OCI-LY3 (cell line): ENCODE measurements around the gene CELSR2.

Source experiments
- EZH2phosphoT487 ChIP-seq: fragments of 200-600 bp; shearing (Covaris generic); IDR thresholded peaks from 2 replicates; pipeline ENCODE4 v1.6.1; 2018; ENCODE audit warnings: antibody characterized with exemption, mixed run types, low read depth
- TF ChIP-seq, protein P1 (sequence below): fragments of 200-600, 300-600 bp; sonication (generic); IDR thresholded peaks from 2 replicates; pipeline ENCODE4 v1.5.1; 2014; ENCODE audit warnings: antibody characterized with exemption, low read length, low read depth

- TF ChIP-seq, protein P1, sequence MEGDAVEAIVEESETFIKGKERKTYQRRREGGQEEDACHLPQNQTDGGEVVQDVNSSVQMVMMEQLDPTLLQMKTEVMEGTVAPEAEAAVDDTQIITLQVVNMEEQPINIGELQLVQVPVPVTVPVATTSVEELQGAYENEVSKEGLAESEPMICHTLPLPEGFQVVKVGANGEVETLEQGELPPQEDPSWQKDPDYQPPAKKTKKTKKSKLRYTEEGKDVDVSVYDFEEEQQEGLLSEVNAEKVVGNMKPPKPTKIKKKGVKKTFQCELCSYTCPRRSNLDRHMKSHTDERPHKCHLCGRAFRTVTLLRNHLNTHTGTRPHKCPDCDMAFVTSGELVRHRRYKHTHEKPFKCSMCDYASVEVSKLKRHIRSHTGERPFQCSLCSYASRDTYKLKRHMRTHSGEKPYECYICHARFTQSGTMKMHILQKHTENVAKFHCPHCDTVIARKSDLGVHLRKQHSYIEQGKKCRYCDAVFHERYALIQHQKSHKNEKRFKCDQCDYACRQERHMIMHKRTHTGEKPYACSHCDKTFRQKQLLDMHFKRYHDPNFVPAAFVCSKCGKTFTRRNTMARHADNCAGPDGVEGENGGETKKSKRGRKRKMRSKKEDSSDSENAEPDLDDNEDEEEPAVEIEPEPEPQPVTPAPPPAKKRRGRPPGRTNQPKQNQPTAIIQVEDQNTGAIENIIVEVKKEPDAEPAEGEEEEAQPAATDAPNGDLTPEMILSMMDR = no peak
- no peak for TF ChIP-seq EZH2phosphoT487
Observed at GRCh38 chr1:109248797-109249629, at the start of gene CELSR2.
